ENCODE data around the gene ETV6.
"Not testable (repeated sequence)": the region's sequence is repeated elsewhere in the genome, so short reads cannot be mapped to it uniquely, and the experiment has no call there.

ETV6 gene

GRCh38 chr12:11649413-11650285 lies at the start of gene ETV6:
TSS of gene ETV6 (plus strand) at chr12:11649674. CDS start at chr12:11650128, 454 bp downstream.
- peak; percentile 90 for DNase-seq (ENCODE audit: low read depth, low spot score)

GRCh38 chr12:11600199-11600598 lies 49.3 kb upstream of the ETV6 start:
- DNase-seq (ENCODE audit: low read depth, low spot score), result no peak

- no peak for DNase-seq (ENCODE audit: low read depth, low spot score)
Measured at GRCh38 chr12:11601647-11602046, 47.8 kb upstream of the ETV6 start.

- peak; percentile 61 for DNase-seq (ENCODE audit: low read depth, low spot score)
Measured at GRCh38 chr12:11607313-11608081, 42.0 kb upstream of the ETV6 start.

- no peak for DNase-seq (ENCODE audit: low read depth, low spot score)
Measured at GRCh38 chr12:11609045-11609444, 40.4 kb upstream of the ETV6 start.

GRCh38 chr12:11615481-11615880 lies 34.0 kb upstream of the ETV6 start:
- DNase-seq (ENCODE audit: low read depth, low spot score), result no peak

- DNase-seq (ENCODE audit: low read depth, low spot score), result no peak
Measured at GRCh38 chr12:11618046-11618445, 31.4 kb upstream of the ETV6 start.

GRCh38 chr12:11621797-11622423 lies 27.6 kb upstream of the ETV6 start:
- DNase-seq (ENCODE audit: low read depth, low spot score), result no peak

GRCh38 chr12:11622876-11623281 lies 26.6 kb upstream of the ETV6 start:
- DNase-seq (ENCODE audit: low read depth, low spot score), result no peak

GRCh38 chr12:11623382-11623781 lies 26.1 kb upstream of the ETV6 start:
- DNase-seq (ENCODE audit: low read depth, low spot score), result no peak

GRCh38 chr12:11624116-11624515 lies 25.4 kb upstream of the ETV6 start:
- DNase-seq (ENCODE audit: low read depth, low spot score), result no peak

GRCh38 chr12:11627709-11628108 lies 21.8 kb upstream of the ETV6 start:
- DNase-seq (ENCODE audit: low read depth, low spot score), result not testable (repeated sequence)

GRCh38 chr12:11628353-11628752 lies 21.1 kb upstream of the ETV6 start:
- DNase-seq (ENCODE audit: low read depth, low spot score), result no peak

- peak; percentile 73 for DNase-seq (ENCODE audit: low read depth, low spot score)
Measured at GRCh38 chr12:11630046-11630706, 19.3 kb upstream of the ETV6 start.

- no peak for DNase-seq (ENCODE audit: low read depth, low spot score)
Measured at GRCh38 chr12:11631288-11631687, 18.2 kb upstream of the ETV6 start.

GRCh38 chr12:11631881-11632280 lies 17.6 kb upstream of the ETV6 start:
- not testable (repeated sequence) for DNase-seq (ENCODE audit: low read depth, low spot score)

- peak; percentile 86 for DNase-seq (ENCODE audit: low read depth, low spot score)
Measured at GRCh38 chr12:11633968-11634367, 15.5 kb upstream of the ETV6 start.

- DNase-seq (ENCODE audit: low read depth, low spot score), result no peak
Measured at GRCh38 chr12:11635341-11635740, 14.1 kb upstream of the ETV6 start.

GRCh38 chr12:11638315-11638916 lies 11.1 kb upstream of the ETV6 start:
- DNase-seq (ENCODE audit: low read depth, low spot score), result no peak

GRCh38 chr12:11639454-11639853 lies 10.0 kb upstream of the ETV6 start:
- DNase-seq (ENCODE audit: low read depth, low spot score), result no peak

GRCh38 chr12:11641522-11641921 lies 8.0 kb upstream of the ETV6 start:
- DNase-seq (ENCODE audit: low read depth, low spot score), result no peak
